PFSK-1 (cell line): ENCODE results near the gene C11orf52.

Source experiments
- FOXP2 ChIP-seq: optimal IDR thresholded peaks from 2 replicates; pipeline ENCODE3; 2011; ENCODE audit warnings: borderline replicate concordance, control low read depth, inconsistent platforms; ENCODE audit not compliant: insufficient read depth; ENCODE audit errors: extremely low read length, extremely low read depth
- POLR2AphosphoS5 ChIP-seq: IDR thresholded peaks from 2 replicates; pipeline ENCODE4 v1.6.1; 2012; ENCODE audit warnings: low read depth, mild to moderate bottlenecking, control low read depth, low read length, moderate library complexity
- SIN3A ChIP-seq: IDR thresholded peaks from 2 replicates; pipeline ENCODE4 v1.6.1; 2012; ENCODE audit warnings: mild to moderate bottlenecking, low read length, moderate library complexity, borderline replicate concordance; ENCODE audit not compliant: insufficient read depth
- TAF1 ChIP-seq: IDR thresholded peaks from 2 replicates; pipeline ENCODE4 v1.6.1; 2012; ENCODE audit warnings: low read length, control low read depth, borderline replicate concordance; ENCODE audit not compliant: insufficient read depth
- TF ChIP-seq, protein P1 (sequence below), 2 experiments: IDR thresholded peaks; 2 replicates each; pipeline versions ENCODE4 v1.6.1 to v1.8.0; 2011 to 2012; ENCODE audit warnings: low read depth in 2 of 2, low read length in 2 of 2, control low read depth in 1 of 2, inconsistent platforms in 1 of 2, mild to moderate bottlenecking in 1 of 2, moderate library complexity in 1 of 2; ENCODE audit not compliant: insufficient read depth in 1 of 2

The C11orf52 gene

DNA sequence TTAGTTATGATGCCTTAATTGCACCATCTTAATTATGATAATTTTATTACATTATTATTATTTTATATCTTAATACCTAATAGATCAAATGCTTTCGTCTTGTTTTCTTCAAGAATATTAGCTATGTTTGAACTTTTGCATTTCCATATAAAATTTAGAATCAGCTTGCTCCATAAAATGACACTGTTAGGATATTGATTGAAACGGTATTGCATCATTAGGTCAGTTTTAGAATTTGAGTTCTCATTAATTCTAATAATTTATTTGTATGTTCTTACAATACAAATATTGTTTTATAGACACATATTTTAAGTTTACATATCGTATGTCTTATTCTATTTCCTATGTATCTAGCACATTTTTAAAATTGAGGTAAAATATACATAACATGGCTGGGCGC, 32.7 kb upstream of the C11orf52 start:
- TF ChIP-seq POLR2AphosphoS5 (no peak), FOXP2 (no peak), TAF1 (no peak), SIN3A (no peak)
- TF ChIP-seq, protein P1, sequence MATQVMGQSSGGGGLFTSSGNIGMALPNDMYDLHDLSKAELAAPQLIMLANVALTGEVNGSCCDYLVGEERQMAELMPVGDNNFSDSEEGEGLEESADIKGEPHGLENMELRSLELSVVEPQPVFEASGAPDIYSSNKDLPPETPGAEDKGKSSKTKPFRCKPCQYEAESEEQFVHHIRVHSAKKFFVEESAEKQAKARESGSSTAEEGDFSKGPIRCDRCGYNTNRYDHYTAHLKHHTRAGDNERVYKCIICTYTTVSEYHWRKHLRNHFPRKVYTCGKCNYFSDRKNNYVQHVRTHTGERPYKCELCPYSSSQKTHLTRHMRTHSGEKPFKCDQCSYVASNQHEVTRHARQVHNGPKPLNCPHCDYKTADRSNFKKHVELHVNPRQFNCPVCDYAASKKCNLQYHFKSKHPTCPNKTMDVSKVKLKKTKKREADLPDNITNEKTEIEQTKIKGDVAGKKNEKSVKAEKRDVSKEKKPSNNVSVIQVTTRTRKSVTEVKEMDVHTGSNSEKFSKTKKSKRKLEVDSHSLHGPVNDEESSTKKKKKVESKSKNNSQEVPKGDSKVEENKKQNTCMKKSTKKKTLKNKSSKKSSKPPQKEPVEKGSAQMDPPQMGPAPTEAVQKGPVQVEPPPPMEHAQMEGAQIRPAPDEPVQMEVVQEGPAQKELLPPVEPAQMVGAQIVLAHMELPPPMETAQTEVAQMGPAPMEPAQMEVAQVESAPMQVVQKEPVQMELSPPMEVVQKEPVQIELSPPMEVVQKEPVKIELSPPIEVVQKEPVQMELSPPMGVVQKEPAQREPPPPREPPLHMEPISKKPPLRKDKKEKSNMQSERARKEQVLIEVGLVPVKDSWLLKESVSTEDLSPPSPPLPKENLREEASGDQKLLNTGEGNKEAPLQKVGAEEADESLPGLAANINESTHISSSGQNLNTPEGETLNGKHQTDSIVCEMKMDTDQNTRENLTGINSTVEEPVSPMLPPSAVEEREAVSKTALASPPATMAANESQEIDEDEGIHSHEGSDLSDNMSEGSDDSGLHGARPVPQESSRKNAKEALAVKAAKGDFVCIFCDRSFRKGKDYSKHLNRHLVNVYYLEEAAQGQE (IDR thresholded peaks at IDR 0.05; ENCODE audit: insufficient read depth in 1 of 2, low read depth in 2 of 2, low read length in 2 of 2), result no peak

DNA sequence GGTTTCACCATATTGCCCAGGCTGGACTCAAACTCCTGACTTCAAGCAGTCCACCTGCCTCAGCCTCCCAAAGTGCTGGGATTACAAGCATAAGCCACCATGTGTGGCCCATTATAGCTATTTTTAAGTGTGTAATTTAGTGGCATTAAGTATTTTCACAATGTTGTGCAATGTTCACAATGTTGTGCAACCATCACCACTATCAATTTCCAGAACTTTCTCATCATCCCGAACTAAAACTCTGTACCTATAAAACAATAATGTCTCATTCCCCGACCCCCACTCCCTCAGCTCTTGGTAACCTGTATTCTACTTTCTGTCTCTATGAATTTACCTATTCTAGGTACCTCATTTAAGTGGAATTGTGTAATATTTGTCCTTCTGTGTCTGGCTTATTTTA, 31.9 kb upstream of the C11orf52 start:
- TF ChIP-seq TAF1 (no peak), SIN3A (no peak), POLR2AphosphoS5 (no peak), FOXP2 (no peak)
- TF ChIP-seq, protein P1 (IDR thresholded peaks at IDR 0.05; ENCODE audit: insufficient read depth in 1 of 2, low read depth in 2 of 2, low read length in 2 of 2), result no peak

DNA sequence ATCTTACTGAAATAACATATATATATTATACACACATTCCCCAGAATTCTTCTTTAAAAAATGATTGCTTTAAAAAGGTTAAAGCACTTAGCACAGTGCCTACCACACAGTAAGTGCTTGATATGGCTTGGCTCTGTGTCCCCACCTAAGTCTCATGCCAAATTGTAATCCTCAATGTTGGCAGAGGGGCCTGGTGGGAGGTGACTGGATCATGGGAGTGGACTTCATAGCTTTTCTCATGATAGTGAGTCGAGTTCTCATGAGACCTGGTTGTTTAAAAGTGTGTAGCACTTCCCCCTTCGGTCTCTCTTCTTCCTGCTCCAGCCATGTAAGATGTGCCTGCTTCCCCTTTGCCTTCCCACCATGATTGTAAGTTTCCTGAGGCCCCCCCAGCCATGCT, 13.3 kb upstream of the C11orf52 start:
- TF ChIP-seq SIN3A, result no peak
- TF ChIP-seq POLR2AphosphoS5, result no peak
- TF ChIP-seq, protein P1 (IDR thresholded peaks at IDR 0.05; ENCODE audit: insufficient read depth in 1 of 2, low read depth in 2 of 2, low read length in 2 of 2), result no peak
- no peak for TF ChIP-seq FOXP2
- no peak for TF ChIP-seq TAF1

DNA sequence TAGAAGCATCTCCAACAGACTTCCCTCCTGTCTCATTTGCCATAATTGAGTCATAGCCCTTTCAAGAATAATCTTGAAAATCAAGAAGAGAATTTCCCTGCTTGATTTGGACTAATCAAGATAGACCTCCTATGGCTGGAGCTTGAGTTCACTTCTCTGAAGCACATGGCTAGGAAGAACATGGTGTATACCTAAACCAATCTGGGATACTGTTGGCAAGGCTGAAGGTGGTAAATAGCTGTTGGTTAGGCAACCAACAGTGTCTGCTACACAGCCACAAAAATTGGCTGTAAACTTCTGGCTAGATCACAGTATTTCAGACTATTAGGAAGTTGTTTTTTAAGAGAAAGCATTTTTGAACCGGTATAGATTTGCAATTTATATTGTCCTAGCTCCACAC, 12.0 kb upstream of the C11orf52 start:
- TF ChIP-seq SIN3A, result no peak
- TF ChIP-seq TAF1, result no peak

DNA sequence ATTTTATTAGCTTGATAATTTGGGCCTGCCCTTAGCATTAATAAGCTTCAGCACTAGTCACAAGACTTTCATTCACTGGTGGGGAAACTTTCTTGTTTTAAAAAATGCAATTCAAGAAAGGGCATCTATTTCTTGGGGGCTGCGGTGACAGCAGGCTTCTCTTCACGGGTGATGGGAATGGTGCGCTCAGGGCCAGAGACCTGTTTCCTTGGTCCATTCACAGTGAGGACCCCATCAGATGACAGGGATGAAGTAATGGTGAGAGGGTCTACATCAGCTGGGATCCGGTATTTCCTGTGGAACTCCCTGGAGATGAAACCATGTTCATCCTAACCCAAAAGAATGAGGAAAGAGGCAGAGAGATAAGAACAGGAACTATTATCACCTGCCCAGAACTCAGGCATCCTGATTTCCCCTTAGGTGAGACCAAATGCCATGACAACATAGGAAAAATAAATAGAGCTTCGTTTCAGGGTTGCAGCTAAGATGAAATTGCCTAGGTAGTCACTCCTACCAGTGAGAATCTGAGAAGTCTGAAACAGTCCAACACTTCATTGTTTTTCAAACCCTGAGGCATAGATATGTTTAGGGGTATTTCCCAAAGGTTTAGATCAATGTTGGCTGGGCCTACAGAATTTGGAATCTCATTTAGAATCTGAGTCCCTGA, 9.9 kb upstream of the C11orf52 start:
- TF ChIP-seq FOXP2, result no peak
- no peak for TF ChIP-seq POLR2AphosphoS5
- TF ChIP-seq TAF1, result no peak
- TF ChIP-seq, protein P1 (IDR thresholded peaks at IDR 0.05; ENCODE audit: insufficient read depth in 1 of 2, low read depth in 2 of 2, low read length in 2 of 2), result no peak
- TF ChIP-seq SIN3A, result no peak
